GM23248 (cell line): ENCODE measurements around the gene MBP. TPM values are rescaled to one million over a fixed set of nuclear protein-coding genes. Genes with fewer than 3 reads are reported as not detected.

Experiments
- DNase-seq: peaks from one replicate; pipeline ENCODE4 v3.0.0-alpha.2; 2015
- H2AFZ ChIP-seq: fragments of 200-600 bp; sonication (generic); 2 replicates; pipeline ENCODE4 v1.6.1; 2016; ENCODE audit warnings: antibody characterized with exemption
- H3F3A ChIP-seq: fragments of 200-600 bp; sonication (generic); 2 replicates; pipeline ENCODE4 v1.6.1; 2016; ENCODE audit warnings: mild to moderate bottlenecking, antibody characterized with exemption, mixed run types; ENCODE audit not compliant: insufficient read depth
- H3K27ac ChIP-seq: fragments of 200-600 bp; sonication (generic); 2 replicates; pipeline ENCODE4 v1.5.1; 2016; ENCODE audit warnings: mild to moderate bottlenecking
- H3K27me3 ChIP-seq: fragments of 200-600 bp; sonication (generic); replicated peaks from 2 replicates; pipeline ENCODE4 v1.6.1; 2016; ENCODE audit warnings: mild to moderate bottlenecking; ENCODE audit not compliant: insufficient read depth
- H3K36me3 ChIP-seq: fragments of 200-600 bp; sonication (generic); 2 replicates; pipeline ENCODE4 v1.6.1; 2016; ENCODE audit warnings: low read depth, mild to moderate bottlenecking
- H3K4me1 ChIP-seq: fragments of 200-600 bp; sonication (generic); 2 replicates; pipeline ENCODE4 v1.6.1; 2016; ENCODE audit warnings: mild to moderate bottlenecking; ENCODE audit not compliant: insufficient read depth
- H3K4me2 ChIP-seq: fragments of 200-600 bp; sonication (generic); one replicate; pipeline ENCODE4 v1.6.1; 2016; ENCODE audit warnings: mild to moderate bottlenecking; ENCODE audit not compliant: unreplicated experiment
- H3K4me3 ChIP-seq: fragments of 200-600 bp; sonication (generic); 2 replicates; pipeline ENCODE4 v1.5.1; 2016; ENCODE audit warnings: mild to moderate bottlenecking
- H3K79me2 ChIP-seq: fragments of 200-600 bp; sonication (generic); 2 replicates; pipeline ENCODE4 v1.6.1; 2016; ENCODE audit warnings: mild to moderate bottlenecking; ENCODE audit not compliant: insufficient read depth
- H3K9ac ChIP-seq: fragments of 200-600 bp; sonication (generic); 2 replicates; pipeline ENCODE4 v1.6.1; 2016; ENCODE audit warnings: mild to moderate bottlenecking
- H3K9me2 ChIP-seq: fragments of 200-600 bp; sonication (generic); 2 replicates; pipeline ENCODE4 v1.6.1; 2016; ENCODE audit warnings: mixed run types, mild to moderate bottlenecking, moderate library complexity; ENCODE audit not compliant: insufficient read depth
- H3K9me3 ChIP-seq: fragments of 200-600 bp; sonication (generic); one replicate; pipeline ENCODE4 v1.6.1; 2017; ENCODE audit warnings: low read depth
- H4K20me1 ChIP-seq: fragments of 200-600 bp; sonication (generic); 2 replicates; pipeline ENCODE4 v1.6.0; 2016; ENCODE audit not compliant: insufficient read depth
- EZH2 ChIP-seq: fragments of 200-600 bp; sonication (generic); IDR thresholded peaks from 2 replicates; pipeline ENCODE4 v1.6.1; 2018; ENCODE audit warnings: antibody characterized with exemption, mild to moderate bottlenecking; ENCODE audit not compliant: insufficient read depth, poor library complexity, severe bottlenecking
- EZH2phosphoT487 ChIP-seq: fragments of 200-600 bp; sonication (generic); IDR thresholded peaks from 2 replicates; pipeline ENCODE4 v1.6.1; 2018; ENCODE audit warnings: antibody characterized with exemption, moderate library complexity, mild to moderate bottlenecking, low read depth; ENCODE audit not compliant: insufficient read depth
- WGBS, 2 experiments: methylation state at CpG; one replicate each; pipeline ENCODE4 v1.1.6; 2015 to 2017; ENCODE audit warnings: low lambda C conversion rate in 2 of 2, low coverage in 1 of 2; ENCODE audit errors: missing lambda C conversion rate in 2 of 2; 5-methylcytosine and 5-hydroxymethylcytosine counted together
- in situ Hi-C: fragments of 300-500 bp; cut with MboI; formaldehyde crosslinking; loops from 2 replicates; pipeline ENCODE4 v1.15.0; 2020
- polyA plus RNA-seq: library from polyadenylated mRNA; unstranded; fragments of >200 nt; fragmentation: Nextera tagmentation; extraction: Ambion mirVana; gene quantifications from 2 replicates; pipeline ENCODE4 v1.2.1, GENCODE V29; 2016
- total RNA-seq: library from RNA; depleted of rRNA; stranded (reverse); fragments of >200 nt; shearing (Covaris generic); gene quantifications from 2 replicates; pipeline ENCODE4 v1.2.3, GENCODE V29; 2014

Gene MBP
- total and polyA plus RNA-seq, 2 experiments from 2014 or later, result 2.2 to 2.9 TPM

GRCh38 chr18:77119851-77120491 lies 12.6 kb downstream of the MBP start:
- Histone ChIP-seq H3K4me3 (no peak overlapping the region), H4K20me1 (no peaks in the 10 kb centered on the region), H3K9me2 (no peaks in the 10 kb centered on the region), H3K36me3 (no peaks in the 10 kb centered on the region), H3K27me3 (no peaks in the 10 kb centered on the region), H3K9me3 (no peaks in the 10 kb centered on the region), H3F3A (peaks cover 7% of the 10 kb centered on the region; the same call in 1 of the 2 replicates), H3K79me2 (no peaks in the 10 kb centered on the region), H3K27ac (no peak overlapping the region), H3K4me2 (no peak overlapping the region), H3K9ac (no peak overlapping the region), H2AFZ (no peak overlapping the region), H3K4me1 (peaks cover 6% of the 10 kb centered on the region)
- DNase-seq, result no peak
- 91 to 96% methylated on average over 20 to 23 of the region's 23 CpGs for WGBS, 2 experiments
- in situ Hi-C loops, result no loop called here
- no peak for TF ChIP-seq EZH2phosphoT487
- TF ChIP-seq EZH2, result no peak

GRCh38 chr18:77119101-77119850 lies 13.3 kb downstream of the MBP start:
- H3F3A ChIP-seq, result peaks cover 10% of the 10 kb centered on the region; the same call in 1 of the 2 replicates
- no peaks in the 10 kb centered on the region for H3K9me2 ChIP-seq
- H4K20me1 ChIP-seq, result no peaks in the 10 kb centered on the region
- H3K9ac ChIP-seq, result no peak overlapping the region
- H3K27me3 ChIP-seq, result no peaks in the 10 kb centered on the region
- no peaks in the 10 kb centered on the region for H3K9me3 ChIP-seq
- no peak for DNase-seq
- peaks cover 5% of the 10 kb centered on the region for H3K4me1 ChIP-seq
- no peak for TF ChIP-seq EZH2
- no peak for TF ChIP-seq EZH2phosphoT487
- no peaks in the 10 kb centered on the region for H3K79me2 ChIP-seq
- in situ Hi-C loops, result no loop called here
- no peaks in the 10 kb centered on the region for H3K36me3 ChIP-seq
- no peak overlapping the region for H3K4me3 ChIP-seq
- no peak overlapping the region for H3K4me2 ChIP-seq
- H2AFZ ChIP-seq, result no peak overlapping the region
- H3K27ac ChIP-seq, result no peak overlapping the region
- 90 to 91% methylated on average over 12 of the region's 12 CpGs for WGBS, 2 experiments

- Histone ChIP-seq H3K4me1 (peaks cover 13% of the 10 kb centered on the region), H3K79me2 (no peaks in the 10 kb centered on the region), H3K36me3 (no peaks in the 10 kb centered on the region), H3F3A (peaks cover 18% of the 10 kb centered on the region), H3K27ac (no peak overlapping the region), H2AFZ (no peak overlapping the region), H3K9ac (no peak overlapping the region), H4K20me1 (no peaks in the 10 kb centered on the region), H3K4me2 (no peak overlapping the region), H3K9me3 (no peaks in the 10 kb centered on the region), H3K27me3 (no peaks in the 10 kb centered on the region), H3K4me3 (no peak overlapping the region), H3K9me2 (no peaks in the 10 kb centered on the region)
- 88 to 90% methylated on average over 9 to 12 of the region's 12 CpGs for WGBS, 2 experiments
- in situ Hi-C loops, result no loop called here
- TF ChIP-seq EZH2 (no peak), EZH2phosphoT487 (no peak)
- no peak for DNase-seq
These were observed 14.1 kb downstream of the MBP start for GRCh38 chr18:77118256-77119090.

GRCh38 chr18:77116201-77117080 lies 16.1 kb downstream of the MBP start:
- H3K27me3 ChIP-seq, result no peaks in the 10 kb centered on the region
- no peak overlapping the region for H3K4me3 ChIP-seq
- no peaks in the 10 kb centered on the region for H3K36me3 ChIP-seq
- H3K9me3 ChIP-seq, result no peaks in the 10 kb centered on the region
- no peaks in the 10 kb centered on the region for H4K20me1 ChIP-seq
- H3K4me1 ChIP-seq, result peaks cover 13% of the 10 kb centered on the region
- no peaks in the 10 kb centered on the region for H3K79me2 ChIP-seq
- no peak for DNase-seq
- TF ChIP-seq EZH2phosphoT487 (no peak), EZH2 (no peak)
- in situ Hi-C loops, result no loop called here
- H3K9ac ChIP-seq, result no peak overlapping the region
- no peak overlapping the region for H3K27ac ChIP-seq
- 94 to 95% methylated on average over 18 of the region's 18 CpGs for WGBS, 2 experiments
- H2AFZ ChIP-seq, result no peak overlapping the region
- peaks cover 24% of the 10 kb centered on the region for H3F3A ChIP-seq
- H3K9me2 ChIP-seq, result no peaks in the 10 kb centered on the region
- H3K4me2 ChIP-seq, result no peak overlapping the region
